Smooth muscle cell (in vitro differentiated cells): Measurements from ENCODE around the gene PPM1M. TPM values are rescaled to one million over a fixed set of nuclear protein-coding genes. Genes with fewer than 3 reads are reported as not detected.

Experiments used
- DNase-seq: peaks from one replicate; lab custom pipeline; 2025; ENCODE audit not compliant: unreplicated experiment; lab: John Stamatoyannopoulos, UW
- H2AFZ ChIP-seq: fragments of 200-600 bp; sonication (generic); 2 replicates; pipeline ENCODE4 v1.6.0; 2016; ENCODE audit warnings: antibody characterized with exemption, low read depth, mild to moderate bottlenecking
- H3F3A ChIP-seq: fragments of 200-600 bp; sonication (generic); 2 replicates; pipeline ENCODE4 v1.6.0; 2017; ENCODE audit warnings: antibody characterized with exemption, low read depth
- H3K27ac ChIP-seq: fragments of 200-600 bp; sonication (generic); 2 replicates; pipeline ENCODE4 v1.5.1; 2016; ENCODE audit warnings: low read depth, mild to moderate bottlenecking
- H3K27me3 ChIP-seq: fragments of 200-600 bp; sonication (generic); 2 replicates; pipeline ENCODE4 v1.6.1; 2016; ENCODE audit warnings: low read depth, mild to moderate bottlenecking
- H3K36me3 ChIP-seq: fragments of 200-600 bp; sonication (generic); 2 replicates; pipeline ENCODE4 v1.5.1; 2016; ENCODE audit warnings: low read depth
- H3K4me1 ChIP-seq: fragments of 200-600 bp; sonication (generic); 2 replicates; pipeline ENCODE4 v1.5.1; 2016; ENCODE audit warnings: low read depth
- H3K4me2 ChIP-seq: fragments of 200-600 bp; sonication (generic); 2 replicates; pipeline ENCODE4 v1.6.0; 2016; ENCODE audit warnings: mild to moderate bottlenecking
- H3K4me3 ChIP-seq: fragments of 200-600 bp; sonication (generic); 2 replicates; pipeline ENCODE4 v1.5.1; 2016; ENCODE audit warnings: mild to moderate bottlenecking
- H3K79me2 ChIP-seq: fragments of 200-600 bp; sonication (generic); 2 replicates; pipeline ENCODE4 v1.6.0; 2016; ENCODE audit warnings: low read depth, mild to moderate bottlenecking
- H3K9ac ChIP-seq: fragments of 200-600 bp; sonication (generic); 2 replicates; pipeline ENCODE4 v1.6.0; 2016; ENCODE audit warnings: low read depth
- H3K9me3 ChIP-seq: fragments of 200-600 bp; sonication (generic); replicated peaks from 2 replicates; pipeline ENCODE4 v1.5.1; 2016; ENCODE audit warnings: low read depth
- H4K20me1 ChIP-seq: fragments of 200-600 bp; sonication (generic); 2 replicates; pipeline ENCODE4 v1.6.0; 2016; ENCODE audit warnings: low read depth
- WGBS: methylation state at CpG from one replicate; pipeline ENCODE4 v1.1.7; 2016; ENCODE audit warnings: low lambda C conversion rate; 5-methylcytosine and 5-hydroxymethylcytosine counted together
- polyA plus RNA-seq: library from polyadenylated mRNA; unstranded; fragments of >200 nt; fragmentation: Nextera tagmentation; extraction: Ambion mirVana; gene quantifications from 2 replicates; pipeline ENCODE4 v1.2.1, GENCODE V29; 2016
- total RNA-seq: library from RNA; depleted of rRNA; stranded (reverse); fragments of >200 nt; gene quantifications from 2 replicates; pipeline ENCODE4 v1.2.3, GENCODE V29; 2014
- TF ChIP-seq, protein P1 (sequence below): fragments of 200-600 bp; sonication (generic); IDR thresholded peaks from 2 replicates; pipeline ENCODE4 v1.5.1; 2017; ENCODE audit warnings: borderline replicate concordance, mild to moderate bottlenecking, antibody characterized with exemption; ENCODE audit not compliant: insufficient read depth, poor library complexity, severe bottlenecking

The PPM1M gene
- total and polyA plus RNA-seq, 2 experiments from 2014 or later = 7.0 to 11.0 TPM

DNA sequence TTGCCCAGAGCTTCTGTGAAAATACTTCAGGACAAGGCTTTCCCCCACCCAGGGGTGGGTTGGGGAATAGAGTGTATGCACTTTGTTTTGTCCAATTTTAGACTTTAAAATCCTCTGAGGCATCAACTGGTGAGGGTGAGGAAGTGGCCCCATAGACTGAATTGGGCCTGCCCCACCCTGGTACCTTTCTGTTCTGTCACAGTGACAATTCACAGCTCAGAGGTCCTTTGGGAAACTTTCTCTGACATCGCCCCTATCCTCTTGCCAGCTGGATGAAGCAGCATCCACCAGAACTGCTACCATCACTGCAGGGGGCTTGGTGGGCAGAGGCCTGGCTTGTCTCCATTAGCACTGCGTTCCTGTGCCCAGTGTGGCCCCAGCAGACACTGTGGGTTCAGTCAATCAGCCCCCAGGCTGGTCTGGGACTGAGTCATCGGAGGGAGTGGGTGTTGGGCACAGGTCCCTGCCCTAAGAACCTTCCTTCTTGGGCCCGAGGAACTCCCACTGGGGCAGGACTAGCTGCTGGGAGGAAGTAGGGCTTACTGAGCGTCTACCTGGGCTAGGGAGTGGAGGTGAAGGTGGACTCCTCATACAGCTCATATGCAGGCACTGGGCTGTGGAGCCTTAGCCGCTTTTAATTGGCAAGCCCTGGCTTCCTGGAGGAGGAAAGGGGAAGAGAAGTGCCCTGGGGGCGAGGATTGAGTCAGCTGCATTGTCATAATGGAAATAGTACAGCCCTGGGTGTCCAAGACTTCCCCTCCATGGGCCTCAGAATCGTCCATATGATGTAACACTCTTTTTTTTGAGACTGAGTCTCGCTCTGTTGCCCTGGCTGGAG is 1.5 kb upstream of the PPM1M start:
- H3F3A ChIP-seq = peaks cover 9% of the 10 kb centered on the region
- no peaks in the 10 kb centered on the region for H4K20me1 ChIP-seq
- no peak overlapping the region for H3K27ac ChIP-seq
- H3K4me2 ChIP-seq = no peak overlapping the region
- no peaks in the 10 kb centered on the region for H3K9me3 ChIP-seq
- H3K4me1 ChIP-seq = peaks cover 4% of the 10 kb centered on the region
- H3K79me2 ChIP-seq = peaks cover under 1% of the 10 kb centered on the region
- no peak overlapping the region for H3K4me3 ChIP-seq
- TF ChIP-seq, protein P1, sequence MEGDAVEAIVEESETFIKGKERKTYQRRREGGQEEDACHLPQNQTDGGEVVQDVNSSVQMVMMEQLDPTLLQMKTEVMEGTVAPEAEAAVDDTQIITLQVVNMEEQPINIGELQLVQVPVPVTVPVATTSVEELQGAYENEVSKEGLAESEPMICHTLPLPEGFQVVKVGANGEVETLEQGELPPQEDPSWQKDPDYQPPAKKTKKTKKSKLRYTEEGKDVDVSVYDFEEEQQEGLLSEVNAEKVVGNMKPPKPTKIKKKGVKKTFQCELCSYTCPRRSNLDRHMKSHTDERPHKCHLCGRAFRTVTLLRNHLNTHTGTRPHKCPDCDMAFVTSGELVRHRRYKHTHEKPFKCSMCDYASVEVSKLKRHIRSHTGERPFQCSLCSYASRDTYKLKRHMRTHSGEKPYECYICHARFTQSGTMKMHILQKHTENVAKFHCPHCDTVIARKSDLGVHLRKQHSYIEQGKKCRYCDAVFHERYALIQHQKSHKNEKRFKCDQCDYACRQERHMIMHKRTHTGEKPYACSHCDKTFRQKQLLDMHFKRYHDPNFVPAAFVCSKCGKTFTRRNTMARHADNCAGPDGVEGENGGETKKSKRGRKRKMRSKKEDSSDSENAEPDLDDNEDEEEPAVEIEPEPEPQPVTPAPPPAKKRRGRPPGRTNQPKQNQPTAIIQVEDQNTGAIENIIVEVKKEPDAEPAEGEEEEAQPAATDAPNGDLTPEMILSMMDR = no peak
- no peak for DNase-seq
- H3K27me3 ChIP-seq = no peaks in the 10 kb centered on the region
- H3K36me3 ChIP-seq = no peaks in the 10 kb centered on the region
- no peak overlapping the region for H2AFZ ChIP-seq
- 53% methylated on average over 9 of the region's 9 CpGs for WGBS
- no peak overlapping the region for H3K9ac ChIP-seq

DNA sequence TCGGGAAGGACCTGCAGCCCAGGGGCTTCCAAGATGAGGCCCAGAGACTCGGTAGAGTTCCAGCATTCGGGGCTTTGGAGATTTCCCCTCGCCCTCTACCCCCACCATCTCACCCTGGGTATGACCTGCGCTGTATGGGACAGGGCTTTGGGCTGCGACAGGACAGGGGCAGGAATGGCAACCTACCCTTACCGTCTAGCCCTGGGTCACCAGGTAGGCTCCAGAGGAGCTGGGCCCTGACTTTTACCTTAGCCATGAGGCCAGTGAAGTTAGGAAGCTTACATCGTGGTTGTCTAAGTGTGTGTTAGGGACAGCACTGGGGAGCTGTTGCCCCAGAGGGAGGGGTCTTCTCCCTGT is 683 bp downstream of the PPM1M start:
- Histone ChIP-seq H3K79me2 (no peaks in the 10 kb centered on the region), H2AFZ (no peak overlapping the region), H3K27me3 (no peaks in the 10 kb centered on the region), H3K27ac (no peak overlapping the region), H3K9ac (peak overlapping the region; percentile 50), H3K4me3 (peak overlapping the region; percentile 54), H4K20me1 (no peaks in the 10 kb centered on the region), H3K36me3 (no peaks in the 10 kb centered on the region), H3K4me2 (peak overlapping the region; percentile 86), H3F3A (peaks cover 10% of the 10 kb centered on the region), H3K4me1 (peaks cover 4% of the 10 kb centered on the region), H3K9me3 (no peaks in the 10 kb centered on the region)
- 34% methylated on average over 8 of the region's 8 CpGs for WGBS
- no peak for DNase-seq
- TF ChIP-seq, protein P1 = no peak

DNA sequence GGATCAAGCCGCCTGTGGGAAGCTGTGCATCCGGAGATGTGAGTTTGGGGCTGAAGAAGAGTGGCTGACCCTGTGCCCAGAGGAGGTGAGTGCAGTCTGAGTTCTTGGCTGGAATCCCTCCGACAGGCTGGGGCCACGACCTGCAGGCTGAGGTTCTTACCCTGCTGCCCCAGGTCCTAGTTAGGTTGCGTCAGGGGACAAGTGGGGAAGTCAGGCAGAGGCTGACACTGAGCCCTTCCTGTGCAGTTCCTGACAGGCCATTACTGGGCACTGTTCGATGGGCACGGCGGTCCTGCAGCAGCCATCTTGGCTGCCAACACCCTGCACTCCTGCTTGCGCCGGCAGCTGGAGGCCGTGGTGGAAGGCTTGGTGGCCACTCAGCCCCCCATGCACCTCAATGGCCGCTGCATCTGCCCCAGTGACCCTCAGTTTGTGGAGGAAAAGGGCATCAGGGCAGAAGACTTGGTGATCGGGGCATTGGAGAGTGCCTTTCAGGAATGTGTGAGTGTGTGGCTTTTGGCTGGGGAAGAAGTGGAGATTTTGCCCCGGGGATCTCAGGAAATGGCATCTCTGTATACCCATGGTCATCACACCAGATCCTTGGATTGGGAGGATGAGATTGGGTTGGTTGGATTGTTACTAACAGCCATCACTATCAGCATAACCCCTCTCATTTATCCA is 1.3 kb downstream of the PPM1M start:
- WGBS = 91% methylated on average over 14 of the region's 14 CpGs
- H3K9ac ChIP-seq = no peak overlapping the region
- no peak for DNase-seq
- H2AFZ ChIP-seq = no peak overlapping the region
- no peak overlapping the region for H3K27ac ChIP-seq
- no peak overlapping the region for H3K4me2 ChIP-seq
- no peaks in the 10 kb centered on the region for H3K9me3 ChIP-seq
- peaks cover 4% of the 10 kb centered on the region for H3K4me1 ChIP-seq
- H3K79me2 ChIP-seq = no peaks in the 10 kb centered on the region
- H3K36me3 ChIP-seq = no peaks in the 10 kb centered on the region
- H3K4me3 ChIP-seq = no peak overlapping the region
- H4K20me1 ChIP-seq = no peaks in the 10 kb centered on the region
- H3K27me3 ChIP-seq = no peaks in the 10 kb centered on the region
- TF ChIP-seq, protein P1 = no peak
- peaks cover 4% of the 10 kb centered on the region for H3F3A ChIP-seq
